Measurements from ENCODE around the gene KPNB1. TPM values are rescaled to one million over a fixed set of nuclear protein-coding genes. Genes with fewer than 3 reads are reported as not detected.

KPNB1 gene
- total RNA-seq, 6 donors from 2014 or later: 162 to 223 (median 175) TPM

- DNase-seq: no peak
- ATAC-seq (ENCODE audit: low FRiP score in 2 of 2): no peak
Observed at GRCh38 chr17:47729476-47729875, 79.8 kb downstream of the KPNB1 start.

DNA sequence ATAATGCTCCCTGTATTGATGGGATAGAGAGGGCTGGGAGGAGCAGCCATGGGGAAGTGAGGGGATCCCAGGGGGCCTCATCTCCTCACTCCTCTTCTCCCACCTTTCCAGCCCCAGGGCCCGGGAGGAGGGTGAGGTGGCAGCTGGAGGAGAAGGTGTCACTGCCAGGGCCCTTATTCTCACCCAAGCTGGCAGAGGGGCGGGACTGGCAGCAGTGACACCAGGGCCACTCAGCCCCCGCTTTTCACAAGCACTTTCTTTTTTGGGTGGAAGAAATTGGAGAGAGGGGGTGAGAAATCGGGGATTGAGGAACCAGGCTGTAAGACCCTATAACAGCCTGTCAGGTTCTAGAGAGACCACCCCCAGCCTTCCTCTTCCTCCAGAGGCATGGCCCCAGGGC lies 81.0 kb downstream of the KPNB1 start:
- Histone ChIP-seq H3K9me3 (no peaks in the 10 kb centered on the region), H3K4me1 (peaks cover 12 to 18% (median 13%) of the 10 kb centered on the region in 4 donors), H3K36me3 (no peaks in the 10 kb centered on the region), H3K27ac (no peak overlapping the region), H3K27me3 (peaks cover 0 to 25% (median 12%) of the 10 kb centered on the region in 4 donors), H3K4me3 (no peak overlapping the region)
- DNase-seq (no peak), ATAC-seq (ENCODE audit: low FRiP score in 2 of 2) (no peak)
- WGBS, 2 donors: 65 to 97% methylated on average over 4 of the region's 4 CpGs
- TF ChIP-seq, protein P1, sequence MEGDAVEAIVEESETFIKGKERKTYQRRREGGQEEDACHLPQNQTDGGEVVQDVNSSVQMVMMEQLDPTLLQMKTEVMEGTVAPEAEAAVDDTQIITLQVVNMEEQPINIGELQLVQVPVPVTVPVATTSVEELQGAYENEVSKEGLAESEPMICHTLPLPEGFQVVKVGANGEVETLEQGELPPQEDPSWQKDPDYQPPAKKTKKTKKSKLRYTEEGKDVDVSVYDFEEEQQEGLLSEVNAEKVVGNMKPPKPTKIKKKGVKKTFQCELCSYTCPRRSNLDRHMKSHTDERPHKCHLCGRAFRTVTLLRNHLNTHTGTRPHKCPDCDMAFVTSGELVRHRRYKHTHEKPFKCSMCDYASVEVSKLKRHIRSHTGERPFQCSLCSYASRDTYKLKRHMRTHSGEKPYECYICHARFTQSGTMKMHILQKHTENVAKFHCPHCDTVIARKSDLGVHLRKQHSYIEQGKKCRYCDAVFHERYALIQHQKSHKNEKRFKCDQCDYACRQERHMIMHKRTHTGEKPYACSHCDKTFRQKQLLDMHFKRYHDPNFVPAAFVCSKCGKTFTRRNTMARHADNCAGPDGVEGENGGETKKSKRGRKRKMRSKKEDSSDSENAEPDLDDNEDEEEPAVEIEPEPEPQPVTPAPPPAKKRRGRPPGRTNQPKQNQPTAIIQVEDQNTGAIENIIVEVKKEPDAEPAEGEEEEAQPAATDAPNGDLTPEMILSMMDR (IDR thresholded peaks at IDR 0.05): no peak
- no peak for TF ChIP-seq POLR2AphosphoS5 (IDR thresholded peaks at IDR 0.05)
- no peak for TF ChIP-seq EP300 (IDR thresholded peaks at IDR 0.05)
- no peak for TF ChIP-seq POLR2A (IDR thresholded peaks at IDR 0.05)

More at GRCh38 chr17:47729476-47729875, 79.8 kb downstream of the KPNB1 start:
- H3K4me3 ChIP-seq: no peak overlapping the region
- peaks cover 0 to 32% (median 11%) of the 10 kb centered on the region in 4 donors for H3K27me3 ChIP-seq
- H3K4me1 ChIP-seq: peaks cover 12 to 18% (median 13%) of the 10 kb centered on the region in 4 donors
- no peak for TF ChIP-seq EP300 (IDR thresholded peaks at IDR 0.05)
- TF ChIP-seq POLR2A (IDR thresholded peaks at IDR 0.05): no peak
- TF ChIP-seq, protein P1 (IDR thresholded peaks at IDR 0.05): no peak
- no peak for TF ChIP-seq POLR2AphosphoS5 (IDR thresholded peaks at IDR 0.05)
- no peak overlapping the region for H3K27ac ChIP-seq
- H3K36me3 ChIP-seq: no peaks in the 10 kb centered on the region
- 59 to 66% methylated on average over 5 to 8 of the region's 8 CpGs for WGBS, 2 donors
- no peaks in the 10 kb centered on the region for H3K9me3 ChIP-seq

- ATAC-seq (ENCODE audit: low FRiP score in 2 of 2) (no peak), DNase-seq (no peak)
- H3K27ac ChIP-seq: no peak overlapping the region
- H3K36me3 ChIP-seq: no peaks in the 10 kb centered on the region
- WGBS, 2 donors: 68 to 79% methylated on average over 2 of the region's 2 CpGs
- H3K4me1 ChIP-seq: peaks cover 12 to 18% (median 13%) of the 10 kb centered on the region in 4 donors
- H3K27me3 ChIP-seq: peaks cover 0 to 25% (median 10%) of the 10 kb centered on the region in 4 donors
- H3K9me3 ChIP-seq: no peaks in the 10 kb centered on the region
- TF ChIP-seq, protein P1 (IDR thresholded peaks at IDR 0.05): no peak
- TF ChIP-seq EP300 (IDR thresholded peaks at IDR 0.05) (no peak), POLR2AphosphoS5 (IDR thresholded peaks at IDR 0.05) (no peak), POLR2A (IDR thresholded peaks at IDR 0.05) (no peak)
- no peak overlapping the region for H3K4me3 ChIP-seq
Observed at GRCh38 chr17:47731396-47731795, 81.7 kb downstream of the KPNB1 start.

GRCh38 chr17:47732399-47733046 lies 82.8 kb downstream of the KPNB1 start:
- Histone ChIP-seq H3K27me3 (peaks cover 0 to 25% (median 10%) of the 10 kb centered on the region in 4 donors), H3K27ac (peak overlapping the region in 1 of 4 donors; percentile 35), H3K36me3 (no peaks in the 10 kb centered on the region), H3K4me1 (peaks cover 12 to 18% (median 13%) of the 10 kb centered on the region in 4 donors), H3K9me3 (no peaks in the 10 kb centered on the region), H3K4me3 (peak overlapping the region in 3 of 4 donors; percentile 40 to 52 (median 47))
- ATAC-seq (ENCODE audit: low FRiP score in 2 of 2) (no peak), DNase-seq (no peak)
- TF ChIP-seq POLR2AphosphoS5 (IDR thresholded peaks at IDR 0.05) (no peak), EP300 (IDR thresholded peaks at IDR 0.05) (no peak), POLR2A (IDR thresholded peaks at IDR 0.05) (no peak)
- TF ChIP-seq, protein P1 (IDR thresholded peaks at IDR 0.05): peak in 1 of 6 experiments; percentile 13
- 45 to 61% methylated on average over 6 to 11 of the region's 12 CpGs for WGBS, 2 donors
